Keratinocyte (primary cell): ENCODE results near the gene GTF2A1.

Experiments used
- CTCF ChIP-seq, 3 experiments: IDR thresholded peaks in 1 of 3; conservative IDR thresholded peaks in 1 of 3; optimal IDR thresholded peaks in 1 of 3; 2 replicates in 2 of 3; 3 replicates in 1 of 3; pipeline versions ENCODE3 to v1.5.1; 2011; ENCODE audit warnings: low read length in 3 of 3, mild to moderate bottlenecking in 3 of 3, moderate library complexity in 2 of 3, control low read depth in 1 of 3, inconsistent platforms in 1 of 3; ENCODE audit not compliant: insufficient read depth in 2 of 3; ENCODE audit errors: extremely low read depth in 1 of 3
- EZH2 ChIP-seq: IDR thresholded peaks from one replicate; pipeline ENCODE4 v1.6.1; 2012; ENCODE audit warnings: inconsistent platforms, mild to moderate bottlenecking, low read length, moderate library complexity

DNA sequence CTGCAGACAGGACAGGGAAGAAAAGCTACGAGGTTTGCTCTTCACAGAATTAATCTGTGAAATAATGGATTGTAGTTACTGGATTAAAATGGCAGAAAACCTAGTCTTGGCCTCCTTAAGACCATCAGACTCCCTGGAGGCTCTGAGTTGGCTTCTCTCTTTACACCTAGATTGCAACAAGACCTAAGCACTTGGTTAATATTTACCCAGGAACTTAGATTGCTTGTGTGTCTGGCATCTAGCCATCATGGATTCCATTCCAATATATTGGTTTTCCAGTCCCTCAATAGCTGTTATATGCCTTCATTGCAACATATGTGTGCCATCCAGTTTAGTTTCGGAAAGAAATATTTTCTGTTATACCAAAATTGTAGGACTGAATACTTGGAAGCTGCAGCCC lies 1.9 kb upstream of the GTF2A1 start:
- no peak for TF ChIP-seq CTCF (optimal IDR thresholded peaks at IDR 0.05 in 1 of 3, IDR thresholded peaks at IDR 0.05 in 1 of 3, conservative IDR thresholded peaks at IDR 0.05 in 1 of 3; ENCODE audit: extremely low read depth in 1 of 3, insufficient read depth in 2 of 3, low read length in 3 of 3)
- TF ChIP-seq EZH2: no peak
